ENCODE data around the gene MMP28. TPM values are rescaled to one million over a fixed set of nuclear protein-coding genes. Genes with fewer than 3 reads are reported as not detected.

MMP28 gene
- total RNA-seq, 2 experiments from 2014 or later: not detected

GRCh38 chr17:35819455-35819854 is 24.0 kb upstream of the MMP28 start:
- no peak overlapping the region for H3K4me2 ChIP-seq (ENCODE audit: low read length)
- BruUV-seq (replicated peaks): no TSS peak
- peaks cover 97% of the 10 kb centered on the region for H3K36me3 ChIP-seq (ENCODE audit: insufficient read depth, low read length)
- no peak for DNase-seq (ENCODE audit: low spot score)
- H3K4me3 ChIP-seq (ENCODE audit: low read depth, low read length, poor library complexity, severe bottlenecking): no peak overlapping the region
- POLR2A ChIA-PET: interaction anchor here (1.3 to 1.4 kb wide), 2 partner anchors 9 to 14 kb away, joined by 3 to 6 read pairs; no protein-coding TSS in a partner anchor
- no peaks in the 10 kb centered on the region for H3K9me2 ChIP-seq (ENCODE audit: insufficient read depth, low read length)
- H3K79me2 ChIP-seq (ENCODE audit: insufficient read depth, low read depth, low read length): peaks cover 86% of the 10 kb centered on the region
- CTCF ChIA-PET (ENCODE audit: unreplicated experiment): no interaction called here
- peaks cover 56% of the 10 kb centered on the region for H4K20me1 ChIP-seq (ENCODE audit: insufficient read depth, low read length)
- H2AFZ ChIP-seq (ENCODE audit: low read length): no peak overlapping the region
- no peaks in the 10 kb centered on the region for H3K9me3 ChIP-seq (ENCODE audit: low read length)
- no peaks in the 10 kb centered on the region for H3K4me1 ChIP-seq (ENCODE audit: insufficient read depth, low read length, poor library complexity, severe bottlenecking)
- TF ChIP-seq EZH2phosphoT487 (IDR thresholded peaks at IDR 0.05; ENCODE audit: borderline replicate concordance, low read depth, low read length): no peak
- TF ChIP-seq, protein P1, sequence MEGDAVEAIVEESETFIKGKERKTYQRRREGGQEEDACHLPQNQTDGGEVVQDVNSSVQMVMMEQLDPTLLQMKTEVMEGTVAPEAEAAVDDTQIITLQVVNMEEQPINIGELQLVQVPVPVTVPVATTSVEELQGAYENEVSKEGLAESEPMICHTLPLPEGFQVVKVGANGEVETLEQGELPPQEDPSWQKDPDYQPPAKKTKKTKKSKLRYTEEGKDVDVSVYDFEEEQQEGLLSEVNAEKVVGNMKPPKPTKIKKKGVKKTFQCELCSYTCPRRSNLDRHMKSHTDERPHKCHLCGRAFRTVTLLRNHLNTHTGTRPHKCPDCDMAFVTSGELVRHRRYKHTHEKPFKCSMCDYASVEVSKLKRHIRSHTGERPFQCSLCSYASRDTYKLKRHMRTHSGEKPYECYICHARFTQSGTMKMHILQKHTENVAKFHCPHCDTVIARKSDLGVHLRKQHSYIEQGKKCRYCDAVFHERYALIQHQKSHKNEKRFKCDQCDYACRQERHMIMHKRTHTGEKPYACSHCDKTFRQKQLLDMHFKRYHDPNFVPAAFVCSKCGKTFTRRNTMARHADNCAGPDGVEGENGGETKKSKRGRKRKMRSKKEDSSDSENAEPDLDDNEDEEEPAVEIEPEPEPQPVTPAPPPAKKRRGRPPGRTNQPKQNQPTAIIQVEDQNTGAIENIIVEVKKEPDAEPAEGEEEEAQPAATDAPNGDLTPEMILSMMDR (conservative IDR thresholded peaks at IDR 0.05; ENCODE audit: low read length): no peak
- intact Hi-C loops (cut with micrococcal nuclease; ENCODE audit: unreplicated experiment): no loop called here
- H3K27ac ChIP-seq (ENCODE audit: low read depth, low read length, poor library complexity, severe bottlenecking): no peak overlapping the region

GRCh38 chr17:35817196-35817595 is 21.8 kb upstream of the MMP28 start:
- intact Hi-C loops (cut with micrococcal nuclease; ENCODE audit: unreplicated experiment): no loop called here
- Histone ChIP-seq H3K4me3 (ENCODE audit: low read depth, low read length, poor library complexity, severe bottlenecking) (no peak overlapping the region), H3K9me3 (ENCODE audit: low read length) (no peaks in the 10 kb centered on the region), H3K36me3 (ENCODE audit: insufficient read depth, low read length) (peaks cover 91% of the 10 kb centered on the region), H3K27ac (ENCODE audit: low read depth, low read length, poor library complexity, severe bottlenecking) (no peak overlapping the region), H3K79me2 (ENCODE audit: insufficient read depth, low read depth, low read length) (peaks cover 96% of the 10 kb centered on the region), H3K4me2 (ENCODE audit: low read length) (no peak overlapping the region), H3K9me2 (ENCODE audit: insufficient read depth, low read length) (no peaks in the 10 kb centered on the region), H3K4me1 (ENCODE audit: insufficient read depth, low read length, poor library complexity, severe bottlenecking) (peaks cover 7% of the 10 kb centered on the region), H2AFZ (ENCODE audit: low read length) (no peak overlapping the region), H4K20me1 (ENCODE audit: insufficient read depth, low read length) (peaks cover 60% of the 10 kb centered on the region)
- DNase-seq (ENCODE audit: low spot score): no peak
- no TSS peak for BruUV-seq (replicated peaks)
- TF ChIP-seq, protein P1 (conservative IDR thresholded peaks at IDR 0.05; ENCODE audit: low read length): no peak
- TF ChIP-seq EZH2phosphoT487 (IDR thresholded peaks at IDR 0.05; ENCODE audit: borderline replicate concordance, low read depth, low read length): no peak
- POLR2A ChIA-PET: interaction anchor here (0.6 to 0.7 kb wide), 2 partner anchors 9 to 195 kb away, joined by 3 read pairs; no protein-coding TSS in a partner anchor
- CTCF ChIA-PET (ENCODE audit: unreplicated experiment): interaction anchor here (1.6 kb wide), 1 partner anchor 53 kb away, joined by 4 read pairs; no protein-coding TSS in a partner anchor

DNA sequence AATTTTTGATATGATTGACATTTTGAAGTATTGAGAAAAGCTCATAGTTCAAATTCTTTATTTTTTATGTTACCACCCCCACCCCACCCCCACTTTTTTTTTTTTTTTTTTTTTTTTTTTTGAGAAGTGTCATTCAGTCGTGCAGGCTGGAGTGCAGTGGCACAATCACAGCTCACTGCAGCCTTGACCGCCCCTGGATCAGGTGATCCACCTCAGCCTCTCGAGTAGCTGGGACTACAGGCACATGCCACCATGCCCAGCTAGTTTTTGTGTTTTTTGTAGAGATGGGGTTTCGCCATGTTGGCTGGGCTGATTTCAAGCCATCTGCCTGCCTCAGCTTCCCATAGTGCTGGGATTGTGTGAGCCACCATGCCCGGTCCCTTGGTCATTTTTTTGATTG is 21.3 kb upstream of the MMP28 start:
- POLR2A ChIA-PET: interaction anchor here (0.6 to 0.7 kb wide), 3 partner anchors 8 to 194 kb away, joined by 3 read pairs; no protein-coding TSS in a partner anchor
- Histone ChIP-seq H3K36me3 (ENCODE audit: insufficient read depth, low read length) (peaks cover 91% of the 10 kb centered on the region), H3K9me2 (ENCODE audit: insufficient read depth, low read length) (no peaks in the 10 kb centered on the region), H3K4me3 (ENCODE audit: low read depth, low read length, poor library complexity, severe bottlenecking) (no peak overlapping the region), H3K9me3 (ENCODE audit: low read length) (no peaks in the 10 kb centered on the region), H3K4me1 (ENCODE audit: insufficient read depth, low read length, poor library complexity, severe bottlenecking) (peaks cover 12% of the 10 kb centered on the region), H3K79me2 (ENCODE audit: insufficient read depth, low read depth, low read length) (peaks cover 100% of the 10 kb centered on the region), H3K4me2 (ENCODE audit: low read length) (no peak overlapping the region), H4K20me1 (ENCODE audit: insufficient read depth, low read length) (peaks cover 64% of the 10 kb centered on the region), H2AFZ (ENCODE audit: low read length) (no peak overlapping the region), H3K27ac (ENCODE audit: low read depth, low read length, poor library complexity, severe bottlenecking) (no peak overlapping the region)
- intact Hi-C loops (cut with micrococcal nuclease; ENCODE audit: unreplicated experiment): no loop called here
- no peak for DNase-seq (ENCODE audit: low spot score)
- CTCF ChIA-PET (ENCODE audit: unreplicated experiment): interaction anchor here (1.6 kb wide), 1 partner anchor 53 kb away, joined by 4 read pairs; no protein-coding TSS in a partner anchor
- no TSS peak for BruUV-seq (replicated peaks)
- TF ChIP-seq EZH2phosphoT487 (IDR thresholded peaks at IDR 0.05; ENCODE audit: borderline replicate concordance, low read depth, low read length): no peak
- TF ChIP-seq, protein P1 (conservative IDR thresholded peaks at IDR 0.05; ENCODE audit: low read length): no peak
